ENCODE measurements around the gene OPRL1.

DNA sequence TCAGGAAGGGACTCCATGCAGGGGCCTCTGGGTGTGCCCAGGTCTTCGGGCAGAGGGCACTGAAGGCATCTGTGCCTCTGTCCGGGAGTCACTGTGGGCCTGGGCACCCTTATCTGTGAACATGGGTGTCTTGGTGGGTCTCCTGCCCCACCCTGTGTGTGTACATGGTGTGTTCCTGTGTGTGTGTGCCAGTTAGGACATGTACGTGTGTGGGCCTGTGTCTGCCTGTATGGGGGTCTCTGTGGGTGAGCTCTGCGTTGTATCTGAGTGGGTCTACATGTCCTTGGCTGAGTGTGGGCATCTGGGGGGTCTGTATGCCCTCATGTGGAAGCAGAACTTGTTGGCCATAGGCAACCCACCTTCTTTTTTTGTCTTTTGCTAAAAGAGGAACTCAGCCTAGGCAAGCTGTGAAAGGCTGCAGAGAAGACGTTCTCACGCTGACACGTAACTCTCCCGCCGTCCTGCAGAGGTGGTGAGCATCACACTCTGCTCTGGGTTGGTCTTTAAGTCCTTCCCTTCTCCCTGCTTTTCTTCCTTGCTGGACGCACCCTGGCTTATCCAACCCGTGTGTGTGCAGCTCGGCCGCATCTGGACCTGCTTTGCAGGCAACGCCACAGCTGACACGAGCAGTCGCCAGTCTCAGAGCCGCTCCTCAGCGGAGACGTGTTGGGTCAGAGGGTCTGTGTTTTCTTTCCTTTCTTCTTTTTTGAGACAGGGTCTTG, 28.0 kb downstream of the OPRL1 start:
- TF ChIP-seq, protein P1, sequence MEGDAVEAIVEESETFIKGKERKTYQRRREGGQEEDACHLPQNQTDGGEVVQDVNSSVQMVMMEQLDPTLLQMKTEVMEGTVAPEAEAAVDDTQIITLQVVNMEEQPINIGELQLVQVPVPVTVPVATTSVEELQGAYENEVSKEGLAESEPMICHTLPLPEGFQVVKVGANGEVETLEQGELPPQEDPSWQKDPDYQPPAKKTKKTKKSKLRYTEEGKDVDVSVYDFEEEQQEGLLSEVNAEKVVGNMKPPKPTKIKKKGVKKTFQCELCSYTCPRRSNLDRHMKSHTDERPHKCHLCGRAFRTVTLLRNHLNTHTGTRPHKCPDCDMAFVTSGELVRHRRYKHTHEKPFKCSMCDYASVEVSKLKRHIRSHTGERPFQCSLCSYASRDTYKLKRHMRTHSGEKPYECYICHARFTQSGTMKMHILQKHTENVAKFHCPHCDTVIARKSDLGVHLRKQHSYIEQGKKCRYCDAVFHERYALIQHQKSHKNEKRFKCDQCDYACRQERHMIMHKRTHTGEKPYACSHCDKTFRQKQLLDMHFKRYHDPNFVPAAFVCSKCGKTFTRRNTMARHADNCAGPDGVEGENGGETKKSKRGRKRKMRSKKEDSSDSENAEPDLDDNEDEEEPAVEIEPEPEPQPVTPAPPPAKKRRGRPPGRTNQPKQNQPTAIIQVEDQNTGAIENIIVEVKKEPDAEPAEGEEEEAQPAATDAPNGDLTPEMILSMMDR (tag by site-specific recombination; IDR thresholded peaks at IDR 0.05): no peak
- TF ChIP-seq ZNF530 (tag by site-specific recombination; IDR thresholded peaks at IDR 0.05; ENCODE audit: low read depth) (no peak), ZNF324 (tag by site-specific recombination; IDR thresholded peaks at IDR 0.05) (no peak), ZFHX2 (tag by site-specific recombination; conservative IDR thresholded peaks at IDR 0.05) (0 out of 2 replicates have a peak, but pooled peaks have one; percentile 38), RBAK (tag by site-specific recombination; IDR thresholded peaks at IDR 0.05) (no peak), SETDB1 (IDR thresholded peaks at IDR 0.05; ENCODE audit: insufficient read length, low read length) (no peak), GLI4 (tag by site-specific recombination; IDR thresholded peaks at IDR 0.05) (no peak), TRIM28 (IDR thresholded peaks at IDR 0.05; ENCODE audit: borderline replicate concordance, low read length) (no peak), ZNF23 (tag by site-specific recombination; IDR thresholded peaks at IDR 0.05; ENCODE audit: borderline replicate concordance) (no peak), ZFP69B (tag by site-specific recombination; IDR thresholded peaks at IDR 0.05) (no peak), MEIS1 (CRISPR knock-in tag; IDR thresholded peaks at IDR 0.05; ENCODE audit: borderline replicate concordance) (no peak)
- TF ChIP-seq, protein P2, sequence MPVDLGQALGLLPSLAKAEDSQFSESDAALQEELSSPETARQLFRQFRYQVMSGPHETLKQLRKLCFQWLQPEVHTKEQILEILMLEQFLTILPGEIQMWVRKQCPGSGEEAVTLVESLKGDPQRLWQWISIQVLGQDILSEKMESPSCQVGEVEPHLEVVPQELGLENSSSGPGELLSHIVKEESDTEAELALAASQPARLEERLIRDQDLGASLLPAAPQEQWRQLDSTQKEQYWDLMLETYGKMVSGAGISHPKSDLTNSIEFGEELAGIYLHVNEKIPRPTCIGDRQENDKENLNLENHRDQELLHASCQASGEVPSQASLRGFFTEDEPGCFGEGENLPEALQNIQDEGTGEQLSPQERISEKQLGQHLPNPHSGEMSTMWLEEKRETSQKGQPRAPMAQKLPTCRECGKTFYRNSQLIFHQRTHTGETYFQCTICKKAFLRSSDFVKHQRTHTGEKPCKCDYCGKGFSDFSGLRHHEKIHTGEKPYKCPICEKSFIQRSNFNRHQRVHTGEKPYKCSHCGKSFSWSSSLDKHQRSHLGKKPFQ (tag by site-specific recombination; IDR thresholded peaks at IDR 0.05): no peak
- TF ChIP-seq, protein P3, sequence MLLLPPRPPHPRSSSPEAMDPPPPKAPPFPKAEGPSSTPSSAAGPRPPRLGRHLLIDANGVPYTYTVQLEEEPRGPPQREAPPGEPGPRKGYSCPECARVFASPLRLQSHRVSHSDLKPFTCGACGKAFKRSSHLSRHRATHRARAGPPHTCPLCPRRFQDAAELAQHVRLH (tag by site-specific recombination; IDR thresholded peaks at IDR 0.05): no peak
- TF ChIP-seq, protein P4, sequence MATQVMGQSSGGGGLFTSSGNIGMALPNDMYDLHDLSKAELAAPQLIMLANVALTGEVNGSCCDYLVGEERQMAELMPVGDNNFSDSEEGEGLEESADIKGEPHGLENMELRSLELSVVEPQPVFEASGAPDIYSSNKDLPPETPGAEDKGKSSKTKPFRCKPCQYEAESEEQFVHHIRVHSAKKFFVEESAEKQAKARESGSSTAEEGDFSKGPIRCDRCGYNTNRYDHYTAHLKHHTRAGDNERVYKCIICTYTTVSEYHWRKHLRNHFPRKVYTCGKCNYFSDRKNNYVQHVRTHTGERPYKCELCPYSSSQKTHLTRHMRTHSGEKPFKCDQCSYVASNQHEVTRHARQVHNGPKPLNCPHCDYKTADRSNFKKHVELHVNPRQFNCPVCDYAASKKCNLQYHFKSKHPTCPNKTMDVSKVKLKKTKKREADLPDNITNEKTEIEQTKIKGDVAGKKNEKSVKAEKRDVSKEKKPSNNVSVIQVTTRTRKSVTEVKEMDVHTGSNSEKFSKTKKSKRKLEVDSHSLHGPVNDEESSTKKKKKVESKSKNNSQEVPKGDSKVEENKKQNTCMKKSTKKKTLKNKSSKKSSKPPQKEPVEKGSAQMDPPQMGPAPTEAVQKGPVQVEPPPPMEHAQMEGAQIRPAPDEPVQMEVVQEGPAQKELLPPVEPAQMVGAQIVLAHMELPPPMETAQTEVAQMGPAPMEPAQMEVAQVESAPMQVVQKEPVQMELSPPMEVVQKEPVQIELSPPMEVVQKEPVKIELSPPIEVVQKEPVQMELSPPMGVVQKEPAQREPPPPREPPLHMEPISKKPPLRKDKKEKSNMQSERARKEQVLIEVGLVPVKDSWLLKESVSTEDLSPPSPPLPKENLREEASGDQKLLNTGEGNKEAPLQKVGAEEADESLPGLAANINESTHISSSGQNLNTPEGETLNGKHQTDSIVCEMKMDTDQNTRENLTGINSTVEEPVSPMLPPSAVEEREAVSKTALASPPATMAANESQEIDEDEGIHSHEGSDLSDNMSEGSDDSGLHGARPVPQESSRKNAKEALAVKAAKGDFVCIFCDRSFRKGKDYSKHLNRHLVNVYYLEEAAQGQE (tag by site-specific recombination; IDR thresholded peaks at IDR 0.05): no peak

Measured in HEK293 (cell line).